Measurements from ENCODE around the gene PLBD2.

The PLBD2 gene

DNA sequence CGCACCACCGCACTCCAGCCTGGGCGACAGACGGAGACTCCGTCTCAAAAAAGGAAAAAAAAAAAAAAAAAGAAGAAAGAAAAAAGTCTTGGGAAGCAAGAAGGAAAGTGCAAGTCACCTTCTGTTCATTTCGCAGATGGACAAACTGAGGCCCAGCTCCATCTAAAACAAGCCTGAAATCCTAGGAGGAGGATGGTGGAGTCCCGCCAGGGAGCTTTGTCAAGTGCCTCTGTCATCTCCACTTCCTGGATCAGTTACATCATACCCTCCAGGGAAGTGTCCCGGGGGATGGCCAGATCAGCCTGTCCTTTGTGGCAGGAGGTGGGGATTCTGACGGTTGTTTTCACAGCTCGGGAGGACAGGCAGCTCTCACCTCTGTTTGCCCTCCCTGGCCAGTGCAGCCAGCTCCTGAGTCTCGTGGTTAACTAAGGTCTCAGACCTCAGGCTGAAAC is 55.1 kb downstream of the PLBD2 start:
- TF ChIP-seq CTCF (IDR thresholded peaks at IDR 0.05; ENCODE audit: insufficient read depth, low read length, poor library complexity, severe bottlenecking) (no peak), EZH2phosphoT487 (conservative IDR thresholded peaks at IDR 0.05; ENCODE audit: low read length) (no peak)
- no peak overlapping the region for H2AFZ ChIP-seq (ENCODE audit: low read depth, low read length, severe bottlenecking)
- no peaks in the 10 kb centered on the region for H3K36me3 ChIP-seq (ENCODE audit: low read length)
- no peak overlapping the region for H3K4me3 ChIP-seq (ENCODE audit: insufficient read depth, low read length, poor library complexity, severe bottlenecking)
- H3F3A ChIP-seq (ENCODE audit: insufficient read depth), result no peaks in the 10 kb centered on the region
- no peaks in the 10 kb centered on the region for H3K27me3 ChIP-seq (ENCODE audit: low read length)
- H3K9me2 ChIP-seq (replicated peaks; ENCODE audit: insufficient read depth, low read length), result no peaks in the 10 kb centered on the region
- no peaks in the 10 kb centered on the region for H4K20me1 ChIP-seq (ENCODE audit: low read depth, low read length)
- H3K27ac ChIP-seq (ENCODE audit: low read depth, low read length), result no peak overlapping the region
- H3K9me3 ChIP-seq (ENCODE audit: insufficient read depth, low read length), result no peaks in the 10 kb centered on the region
- H3K9ac ChIP-seq (ENCODE audit: low read length), result no peak overlapping the region
- no peak overlapping the region for H3K4me2 ChIP-seq (ENCODE audit: low read depth, low read length, poor library complexity, severe bottlenecking)
- H3K79me2 ChIP-seq (ENCODE audit: insufficient read depth, low read length), result no peaks in the 10 kb centered on the region

GRCh38 chr12:113414519-113415038 is 56.2 kb downstream of the PLBD2 start:
- Histone ChIP-seq H3F3A (ENCODE audit: insufficient read depth) (no peaks in the 10 kb centered on the region), H3K27ac (ENCODE audit: low read depth, low read length) (no peak overlapping the region), H3K4me3 (ENCODE audit: insufficient read depth, low read length, poor library complexity, severe bottlenecking) (no peak overlapping the region), H3K4me2 (ENCODE audit: low read depth, low read length, poor library complexity, severe bottlenecking) (no peak overlapping the region), H3K27me3 (ENCODE audit: low read length) (no peaks in the 10 kb centered on the region), H3K9me3 (ENCODE audit: insufficient read depth, low read length) (no peaks in the 10 kb centered on the region), H3K9me2 (replicated peaks; ENCODE audit: insufficient read depth, low read length) (no peaks in the 10 kb centered on the region), H4K20me1 (ENCODE audit: low read depth, low read length) (no peaks in the 10 kb centered on the region), H2AFZ (ENCODE audit: low read depth, low read length, severe bottlenecking) (no peak overlapping the region), H3K36me3 (ENCODE audit: low read length) (no peaks in the 10 kb centered on the region), H3K9ac (ENCODE audit: low read length) (no peak overlapping the region), H3K79me2 (ENCODE audit: insufficient read depth, low read length) (no peaks in the 10 kb centered on the region)
- TF ChIP-seq EZH2phosphoT487 (conservative IDR thresholded peaks at IDR 0.05; ENCODE audit: low read length) (no peak), CTCF (IDR thresholded peaks at IDR 0.05; ENCODE audit: insufficient read depth, low read length, poor library complexity, severe bottlenecking) (no peak)

DNA sequence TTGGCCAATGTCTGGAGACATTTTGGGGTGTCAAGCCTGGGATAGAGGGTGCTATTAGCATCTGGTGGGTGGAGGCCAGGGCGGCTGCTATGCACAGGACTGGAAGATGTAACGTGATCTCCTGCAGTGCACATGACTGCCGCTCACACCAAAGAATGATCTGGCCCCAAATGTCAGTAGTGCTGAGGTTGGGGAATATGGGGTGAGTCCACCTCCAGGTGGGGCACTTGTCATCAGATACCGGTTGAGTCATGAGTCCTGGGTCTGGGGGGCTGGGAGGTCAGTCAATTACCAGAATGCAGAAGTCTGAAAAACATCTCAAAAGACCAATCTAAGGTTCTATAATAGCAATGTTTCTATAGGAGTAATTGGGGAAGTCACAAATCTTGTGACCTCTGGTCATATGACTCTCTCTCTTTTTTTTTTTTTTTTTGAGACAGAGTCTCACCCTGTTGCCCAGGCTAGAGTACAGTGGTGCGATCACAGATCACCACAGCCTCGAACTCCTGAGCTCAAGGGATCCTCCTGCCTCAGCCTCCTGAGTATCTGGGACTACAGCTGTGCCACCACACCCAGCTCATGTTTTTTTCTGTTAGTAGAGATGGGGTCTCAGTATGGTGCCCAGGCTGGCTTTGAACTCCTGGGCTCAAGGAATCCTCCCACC is 57.8 kb downstream of the PLBD2 start:
- Histone ChIP-seq H4K20me1 (ENCODE audit: low read depth, low read length) (no peaks in the 10 kb centered on the region), H3K9me2 (replicated peaks; ENCODE audit: insufficient read depth, low read length) (no peaks in the 10 kb centered on the region), H3K79me2 (ENCODE audit: insufficient read depth, low read length) (no peaks in the 10 kb centered on the region), H3K9me3 (ENCODE audit: insufficient read depth, low read length) (no peaks in the 10 kb centered on the region), H2AFZ (ENCODE audit: low read depth, low read length, severe bottlenecking) (no peak overlapping the region), H3K27me3 (ENCODE audit: low read length) (no peaks in the 10 kb centered on the region), H3K4me3 (ENCODE audit: insufficient read depth, low read length, poor library complexity, severe bottlenecking) (no peak overlapping the region), H3K9ac (ENCODE audit: low read length) (no peak overlapping the region), H3F3A (ENCODE audit: insufficient read depth) (no peaks in the 10 kb centered on the region), H3K36me3 (ENCODE audit: low read length) (no peaks in the 10 kb centered on the region), H3K27ac (ENCODE audit: low read depth, low read length) (no peak overlapping the region), H3K4me2 (ENCODE audit: low read depth, low read length, poor library complexity, severe bottlenecking) (no peak overlapping the region)
- TF ChIP-seq CTCF (IDR thresholded peaks at IDR 0.05; ENCODE audit: insufficient read depth, low read length, poor library complexity, severe bottlenecking) (no peak), EZH2phosphoT487 (conservative IDR thresholded peaks at IDR 0.05; ENCODE audit: low read length) (no peak)
